Femur (tissue), 1 donor: Measurements from ENCODE around the gene HDGF.
"Not testable (repeated sequence)": the region's sequence is repeated elsewhere in the genome, so short reads cannot be mapped to it uniquely, and the experiment has no call there.

Source experiments
- DNase-seq: peaks from one replicate; pipeline ENCODE4 v3.0.0-alpha.2; 2017

HDGF gene

DNA sequence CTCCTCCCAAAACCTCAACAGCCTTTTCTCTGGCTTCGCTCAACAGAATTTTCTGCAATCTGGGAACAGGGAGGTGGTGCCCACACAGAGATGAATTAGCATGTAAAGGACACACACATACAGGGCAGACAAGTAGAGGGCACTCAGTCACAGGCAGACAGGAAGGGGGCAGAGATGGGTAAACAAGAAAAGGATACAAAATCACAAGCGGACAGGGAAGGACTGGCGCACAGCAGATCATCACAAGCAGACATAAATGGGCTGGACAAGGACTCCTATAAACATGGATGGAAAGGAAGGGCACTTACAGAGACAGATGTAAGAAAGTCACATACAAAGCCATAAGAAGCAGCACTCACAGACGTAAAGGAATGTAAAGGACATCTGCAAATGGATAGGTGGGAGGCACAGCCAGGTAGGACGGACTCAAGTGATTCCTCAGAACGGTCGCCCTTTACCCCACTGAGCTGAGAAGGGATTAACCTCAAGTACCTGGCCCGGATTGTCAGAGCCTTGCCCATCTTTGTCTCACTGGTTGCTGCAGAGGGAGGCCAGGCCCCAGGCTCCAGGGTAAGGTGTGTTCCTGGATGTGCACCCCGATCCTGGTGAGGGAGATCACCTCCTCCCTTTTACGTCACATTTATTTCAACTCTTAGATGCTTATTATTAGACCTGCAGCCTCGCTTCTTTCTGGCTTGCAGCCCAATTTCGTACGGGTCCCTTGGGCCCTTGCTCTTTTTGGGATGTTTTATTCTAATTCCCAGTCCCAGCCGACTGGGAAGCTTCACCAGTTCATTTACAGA, 15.0 kb upstream of the HDGF start:
- DNase-seq, result peak; percentile 30

DNA sequence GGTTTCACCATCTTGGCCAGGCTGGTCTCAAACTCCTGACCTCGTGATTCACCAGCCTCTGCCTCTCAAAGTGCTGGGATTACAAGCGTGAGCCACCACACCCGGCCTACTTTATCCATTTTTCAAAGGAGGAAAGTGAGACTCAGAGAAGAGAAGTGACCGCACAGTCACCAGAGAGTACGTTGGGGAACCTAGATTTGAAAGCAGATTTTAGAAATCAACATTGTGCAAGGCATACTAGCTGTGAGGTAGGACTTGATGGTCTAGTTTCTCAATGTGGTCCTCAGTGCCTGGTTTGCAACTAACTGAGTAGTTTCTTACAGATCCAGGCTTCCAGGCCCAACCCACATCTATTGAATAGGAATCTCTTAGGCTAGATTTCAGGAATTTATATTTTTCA, 14.2 kb upstream of the HDGF start:
- no peak for DNase-seq

DNA sequence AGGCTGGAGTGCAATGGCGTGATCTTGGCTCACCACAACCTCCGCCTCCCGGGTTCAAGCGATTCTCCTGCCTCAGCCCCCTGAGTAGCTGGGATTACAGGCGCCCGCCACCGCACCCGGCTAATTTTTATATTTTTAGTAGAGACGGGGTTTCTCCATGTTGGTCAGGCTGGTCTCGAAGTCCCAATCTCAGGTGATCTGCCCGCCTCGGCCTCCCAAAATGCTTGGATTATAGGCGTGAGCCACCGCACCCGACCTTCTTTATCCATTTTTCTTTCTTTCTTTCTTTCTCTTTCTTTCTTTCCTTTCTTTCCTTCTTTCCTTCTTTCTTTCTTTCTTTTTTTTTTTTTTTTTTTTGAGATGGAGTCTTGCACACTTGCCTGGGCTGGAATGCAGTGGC, 13.7 kb upstream of the HDGF start:
- DNase-seq, result not testable (repeated sequence)

DNA sequence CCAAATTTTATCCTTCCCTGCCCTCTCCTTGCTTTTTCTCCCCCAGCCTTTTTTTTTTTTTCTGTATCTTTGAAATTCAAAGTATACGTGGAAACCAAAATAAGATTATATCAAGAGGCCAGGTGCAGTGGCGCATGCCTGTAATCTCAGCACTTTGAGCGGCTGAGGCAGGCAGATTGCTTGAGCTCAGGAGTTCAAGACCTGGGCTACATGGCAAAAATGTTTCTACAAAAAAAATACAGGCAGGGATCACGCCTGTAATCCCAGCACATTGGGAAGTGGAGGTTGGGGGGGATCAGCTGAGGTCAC, 9.3 kb upstream of the HDGF start:
- no peak for DNase-seq

DNA sequence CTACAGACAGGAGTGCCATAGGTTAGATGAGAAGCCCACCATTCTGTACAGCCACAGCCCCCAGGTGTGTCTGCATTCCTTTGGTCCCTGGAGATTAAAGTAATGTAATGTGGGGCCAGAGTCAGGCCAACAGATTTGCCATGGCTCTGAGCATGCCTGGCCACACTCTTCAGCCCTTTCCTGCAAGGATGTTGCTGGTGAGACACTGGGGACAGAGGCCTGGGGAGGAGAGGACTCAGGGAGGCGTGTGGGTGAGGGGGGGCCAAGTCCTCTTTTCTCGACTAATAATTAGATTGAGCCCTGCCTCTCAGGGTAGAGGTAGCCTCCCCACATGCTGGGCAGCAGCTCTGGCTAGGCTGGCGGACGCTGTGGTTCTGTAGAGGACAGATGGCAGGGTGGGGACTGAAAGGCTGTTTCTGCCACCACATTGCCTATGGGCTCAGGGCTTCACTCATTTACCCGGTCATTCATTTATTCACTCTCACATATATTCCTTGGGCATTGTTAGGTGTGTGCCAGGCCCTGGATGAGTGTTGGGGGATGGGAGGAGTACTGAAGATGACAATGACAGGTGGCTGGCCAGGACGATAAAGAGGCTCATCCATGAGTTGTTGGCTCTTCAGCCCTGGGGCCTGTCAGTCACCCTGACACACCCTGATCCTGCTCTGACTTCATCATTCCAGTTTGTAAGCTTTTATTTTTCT, 8.8 kb upstream of the HDGF start:
- DNase-seq, result no peak

DNA sequence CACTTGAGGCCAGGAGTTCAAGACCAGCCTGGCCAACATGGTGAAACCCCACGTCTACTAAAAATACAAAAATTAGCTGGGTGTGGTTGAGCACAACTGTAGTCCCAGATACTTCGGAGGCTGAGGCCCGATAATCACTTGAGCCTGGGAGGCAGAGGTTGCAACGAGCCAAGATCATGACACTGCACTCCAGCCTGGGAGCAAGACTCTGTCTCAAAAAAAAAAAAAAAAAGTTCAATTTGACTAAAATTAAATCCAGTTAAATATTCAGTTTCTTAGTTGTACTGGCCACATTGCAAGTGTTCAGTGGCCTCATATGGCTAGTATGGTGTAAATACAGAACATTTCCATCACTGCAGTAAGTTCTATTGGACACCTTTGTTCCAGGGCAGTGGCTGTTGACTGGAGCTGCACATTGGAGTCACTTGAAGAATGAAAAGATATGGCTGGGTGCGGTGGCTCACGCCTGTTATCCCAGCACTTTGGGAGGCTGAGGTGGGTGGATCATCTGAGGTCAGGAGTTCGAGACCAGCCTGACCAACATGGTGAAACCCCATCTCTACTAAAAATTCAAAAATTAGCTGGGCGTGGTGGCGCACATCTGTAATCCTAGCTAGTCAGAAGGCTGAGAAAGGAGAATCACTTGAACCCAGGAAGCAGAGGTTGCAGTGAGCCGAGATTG, 6.2 kb upstream of the HDGF start:
- DNase-seq, result not testable (repeated sequence)

DNA sequence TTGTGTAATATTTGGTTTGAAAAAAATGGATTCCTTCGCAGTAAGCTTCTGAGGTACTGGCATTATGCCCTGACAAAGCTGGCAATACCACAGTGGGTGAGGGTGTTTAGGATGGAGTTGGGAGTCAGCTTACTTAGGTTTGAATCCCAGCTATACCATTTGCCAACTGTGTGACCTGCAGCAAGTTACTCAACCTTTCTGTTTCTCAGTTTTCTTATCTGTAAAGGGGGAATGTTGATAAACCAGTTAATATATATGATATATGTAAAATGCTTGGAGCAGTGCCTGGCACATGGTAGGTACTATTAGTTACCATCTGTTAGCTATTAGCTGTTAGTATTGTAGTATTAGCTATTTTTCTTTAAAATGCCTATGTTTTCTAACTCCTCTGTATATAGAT, 4.9 kb upstream of the HDGF start:
- no peak for DNase-seq

DNA sequence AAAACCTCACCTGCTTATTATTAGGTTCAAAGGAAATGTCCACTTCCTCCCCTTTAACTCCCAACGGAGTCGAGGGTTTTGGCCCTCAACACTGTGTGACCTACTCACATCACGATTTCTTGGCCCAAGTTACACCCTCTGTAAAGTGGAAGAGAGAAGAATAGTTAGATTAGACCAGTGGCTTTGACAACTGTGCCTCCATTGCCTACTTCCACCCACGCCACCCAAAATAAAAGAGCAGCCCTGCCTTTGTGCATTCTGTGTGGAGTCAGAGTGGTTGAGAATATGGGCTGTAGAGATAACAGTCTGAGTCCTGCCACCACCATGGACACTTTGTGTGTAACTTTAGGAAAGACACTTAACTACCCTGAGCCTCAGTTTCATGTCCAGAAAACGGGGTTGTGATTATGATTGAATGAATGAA, 4.1 kb upstream of the HDGF start:
- no peak for DNase-seq

DNA sequence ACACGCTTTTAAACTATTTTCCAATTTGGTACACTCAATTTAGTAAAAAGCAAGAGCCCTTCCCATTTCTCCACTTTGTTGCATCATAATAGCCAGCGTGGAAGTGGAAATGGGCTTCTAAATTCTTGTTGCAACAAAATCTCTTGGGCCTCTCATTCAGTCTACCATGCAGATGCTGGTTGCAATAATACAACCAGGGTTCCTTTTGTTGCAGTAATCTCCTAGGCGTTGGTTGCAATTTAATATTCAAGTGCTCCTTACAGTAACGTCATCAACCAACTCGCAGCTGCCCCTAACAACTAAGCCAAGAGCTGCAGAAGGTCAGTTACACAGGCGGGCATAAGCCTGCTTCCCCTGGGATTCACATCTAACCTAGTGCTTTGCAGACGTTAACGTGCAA, 2.7 kb upstream of the HDGF start:
- DNase-seq, result peak; percentile 25

DNA sequence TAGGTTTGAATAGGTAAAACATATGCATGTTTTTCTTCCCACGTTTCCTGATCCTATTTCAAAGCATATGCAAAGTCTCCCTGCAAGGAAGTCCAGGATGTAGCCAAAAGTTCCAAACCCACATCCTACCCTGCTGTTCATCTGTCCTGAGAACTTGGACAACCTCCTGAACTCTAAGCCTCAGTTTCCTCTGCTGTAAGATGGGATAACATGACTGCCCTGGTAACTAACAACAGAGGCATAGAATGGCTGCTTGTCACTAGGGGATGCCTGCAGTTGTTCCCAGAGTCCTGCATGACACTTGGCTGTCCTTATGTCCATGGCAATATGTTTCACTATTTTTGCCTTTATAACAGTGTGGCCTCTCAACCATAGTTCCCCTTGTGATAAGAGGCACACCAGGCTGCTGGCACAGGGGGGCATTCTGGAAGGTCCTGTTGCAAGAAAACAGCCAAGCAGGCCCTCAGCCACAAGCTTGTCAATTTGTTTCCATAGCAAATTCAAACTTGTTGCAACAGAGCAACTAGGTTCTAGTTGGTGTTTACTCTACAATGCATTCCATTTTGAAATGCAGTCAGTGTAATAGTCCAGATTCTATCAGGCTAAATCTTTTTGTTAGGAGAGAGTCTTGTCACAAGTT, 1.5 kb upstream of the HDGF start:
- no peak for DNase-seq

DNA sequence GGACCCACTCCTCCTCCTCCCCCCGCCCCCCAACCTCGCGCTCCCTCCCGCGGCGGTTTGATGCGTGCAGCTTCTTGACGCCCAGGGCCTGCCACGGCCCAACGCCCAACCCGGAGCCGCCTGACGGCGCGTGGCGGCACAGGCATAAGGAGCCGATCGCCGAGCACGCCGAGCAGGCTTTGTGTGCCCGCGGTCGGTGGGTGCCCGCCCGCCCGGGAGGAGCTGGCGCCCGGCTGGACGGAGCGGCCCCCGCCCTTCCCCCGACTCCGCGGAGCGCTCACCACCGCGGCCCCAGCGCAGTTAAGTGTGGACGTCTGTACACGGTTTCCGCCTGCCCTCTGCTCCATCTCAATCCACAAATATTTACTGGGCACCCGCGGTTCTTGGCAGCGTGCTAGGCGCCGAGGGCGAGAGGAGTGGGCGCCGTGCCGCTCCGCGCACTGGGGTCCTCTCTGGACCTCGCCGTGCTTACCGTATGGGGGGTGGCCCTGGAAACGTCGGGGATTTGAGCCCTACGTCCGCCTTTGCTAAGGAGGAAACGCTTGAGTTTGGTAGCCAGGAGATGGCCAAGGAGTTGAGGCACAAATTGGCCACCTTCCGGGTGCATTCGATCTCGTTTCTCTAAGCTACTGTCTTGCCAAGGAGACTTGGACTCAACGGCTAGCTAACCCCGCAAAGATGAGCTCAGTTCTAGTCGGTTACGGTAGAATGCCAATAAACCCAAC, 444 bp upstream of the HDGF start:
- DNase-seq, result peak; percentile 99

DNA sequence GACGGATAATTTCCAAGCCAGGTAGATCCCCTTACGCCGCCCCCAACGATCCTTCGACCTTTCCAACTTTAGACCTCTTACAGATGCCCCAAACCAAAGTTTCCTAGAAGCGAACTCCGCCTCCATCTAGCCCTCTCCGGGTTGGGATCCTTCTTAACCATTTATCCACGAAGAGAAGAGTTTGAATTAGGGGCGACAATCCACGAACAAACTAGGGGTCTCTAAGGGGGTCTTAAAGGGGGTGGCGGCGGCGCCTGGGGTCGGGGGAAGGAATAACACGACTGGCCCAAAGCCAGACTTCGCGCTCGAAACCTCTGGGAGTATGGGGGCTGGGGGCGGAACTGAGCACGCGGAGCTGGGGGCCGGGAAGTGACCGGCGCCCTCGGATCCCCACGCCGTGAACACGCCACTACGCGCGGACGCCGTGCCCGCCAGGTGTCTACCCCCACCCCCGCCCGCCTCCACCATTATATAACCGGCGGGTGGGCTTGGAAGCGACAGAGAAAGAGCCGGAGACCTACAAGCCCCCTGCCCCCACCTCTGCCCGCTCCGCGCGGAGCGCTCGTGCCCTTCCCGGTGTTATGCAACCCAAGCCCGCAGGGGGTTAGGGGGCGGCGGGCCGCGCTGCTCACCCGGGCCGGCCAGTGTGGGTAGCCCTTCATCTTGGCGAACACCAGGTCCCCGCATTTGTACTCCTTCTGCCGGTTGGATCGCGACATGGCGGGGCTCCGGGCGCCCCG, 594 bp downstream of the HDGF start:
- DNase-seq, result peak; percentile 64

DNA sequence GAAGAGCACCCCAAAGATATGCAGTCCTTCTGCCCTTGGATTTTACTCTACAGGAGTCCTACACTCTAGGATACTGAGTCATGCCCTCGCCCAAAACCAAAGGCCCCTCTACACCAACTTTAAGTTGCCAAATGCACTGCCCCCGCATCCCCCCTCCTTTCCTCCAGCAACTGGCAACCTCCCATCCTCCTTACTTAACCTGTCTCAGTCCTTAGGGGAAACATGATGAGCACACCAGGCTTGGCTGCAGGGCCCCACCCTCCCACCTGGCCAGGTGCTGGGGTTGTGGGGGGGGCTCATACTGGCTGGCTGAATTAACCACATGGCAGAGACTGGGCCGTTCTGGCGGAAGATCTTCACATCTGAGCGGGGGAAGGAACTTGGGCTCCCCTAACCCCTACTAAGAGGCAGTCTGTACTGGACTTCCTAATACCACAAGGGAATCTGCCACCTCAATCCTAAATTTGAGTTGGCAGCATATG, 1.2 kb downstream of the HDGF start:
- no peak for DNase-seq

DNA sequence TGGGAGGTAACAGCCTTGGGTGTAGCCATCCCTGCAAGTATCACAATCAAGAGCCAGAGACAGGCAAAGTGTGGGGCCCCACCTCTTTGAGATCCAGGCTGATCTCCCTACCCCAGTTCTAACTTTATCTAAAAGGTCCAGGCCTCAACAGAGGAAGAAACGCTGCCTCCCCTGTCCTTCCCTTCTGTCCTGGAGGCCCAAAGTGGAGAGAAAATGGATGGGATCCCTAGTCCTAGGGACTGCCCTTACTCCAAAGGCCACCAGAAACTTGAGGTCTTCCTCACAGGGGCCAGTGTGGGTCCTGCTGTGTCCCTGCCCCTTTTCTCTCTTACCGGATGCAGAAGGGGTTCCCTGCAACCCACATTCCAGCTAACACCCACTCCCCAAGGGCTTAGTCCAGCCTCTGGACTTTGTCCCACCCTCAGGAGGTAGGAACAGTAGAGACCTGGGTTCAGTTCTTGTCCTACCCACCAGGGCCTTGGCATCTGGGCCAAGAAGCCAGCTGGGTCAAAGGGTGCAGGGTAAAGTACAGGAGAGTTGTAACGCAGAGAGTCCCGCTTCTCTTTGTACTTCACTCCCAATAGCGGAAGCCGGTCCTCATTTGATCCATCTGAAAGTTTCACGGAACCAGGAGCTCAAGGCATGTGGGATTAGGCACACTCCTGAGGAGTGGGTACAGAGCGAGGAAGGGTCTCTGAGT, 1.9 kb downstream of the HDGF start:
- no peak for DNase-seq

DNA sequence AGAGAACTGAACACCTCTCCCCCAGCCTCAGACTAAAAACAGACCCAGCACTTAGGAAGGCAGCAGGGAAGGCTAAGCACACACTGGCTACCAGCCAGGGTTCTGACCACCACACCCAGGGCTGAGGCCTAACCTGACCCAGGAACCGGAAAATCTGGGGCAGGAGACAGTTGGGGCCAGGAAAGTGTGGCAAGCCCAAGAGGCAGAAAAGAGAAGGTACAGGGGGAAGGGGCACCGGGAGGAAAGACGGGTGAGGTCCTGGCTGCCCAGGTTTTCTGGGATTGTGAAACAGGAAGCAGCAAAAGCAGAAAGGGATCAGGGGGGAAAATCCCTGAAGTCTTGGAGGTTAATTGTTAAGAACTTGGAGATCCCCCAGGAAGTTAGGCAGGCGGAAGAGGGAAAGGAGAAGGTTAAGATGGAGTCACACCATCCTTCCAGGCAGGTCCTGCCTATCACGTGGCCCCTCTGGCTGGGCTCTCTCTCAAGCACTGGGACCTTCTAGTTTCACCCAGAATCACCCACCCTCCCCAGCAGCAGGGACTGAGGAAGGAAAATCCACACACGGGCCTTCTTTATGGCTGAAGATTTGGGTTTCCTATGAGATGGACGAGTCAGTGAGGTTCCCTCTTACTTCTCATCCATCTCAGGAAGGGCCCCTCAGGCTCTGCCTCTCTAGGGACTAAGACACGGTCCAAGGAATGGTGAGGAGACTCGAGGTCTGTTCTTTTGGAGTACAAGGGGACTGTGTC, 2.6 kb downstream of the HDGF start:
- peak; percentile 67 for DNase-seq

DNA sequence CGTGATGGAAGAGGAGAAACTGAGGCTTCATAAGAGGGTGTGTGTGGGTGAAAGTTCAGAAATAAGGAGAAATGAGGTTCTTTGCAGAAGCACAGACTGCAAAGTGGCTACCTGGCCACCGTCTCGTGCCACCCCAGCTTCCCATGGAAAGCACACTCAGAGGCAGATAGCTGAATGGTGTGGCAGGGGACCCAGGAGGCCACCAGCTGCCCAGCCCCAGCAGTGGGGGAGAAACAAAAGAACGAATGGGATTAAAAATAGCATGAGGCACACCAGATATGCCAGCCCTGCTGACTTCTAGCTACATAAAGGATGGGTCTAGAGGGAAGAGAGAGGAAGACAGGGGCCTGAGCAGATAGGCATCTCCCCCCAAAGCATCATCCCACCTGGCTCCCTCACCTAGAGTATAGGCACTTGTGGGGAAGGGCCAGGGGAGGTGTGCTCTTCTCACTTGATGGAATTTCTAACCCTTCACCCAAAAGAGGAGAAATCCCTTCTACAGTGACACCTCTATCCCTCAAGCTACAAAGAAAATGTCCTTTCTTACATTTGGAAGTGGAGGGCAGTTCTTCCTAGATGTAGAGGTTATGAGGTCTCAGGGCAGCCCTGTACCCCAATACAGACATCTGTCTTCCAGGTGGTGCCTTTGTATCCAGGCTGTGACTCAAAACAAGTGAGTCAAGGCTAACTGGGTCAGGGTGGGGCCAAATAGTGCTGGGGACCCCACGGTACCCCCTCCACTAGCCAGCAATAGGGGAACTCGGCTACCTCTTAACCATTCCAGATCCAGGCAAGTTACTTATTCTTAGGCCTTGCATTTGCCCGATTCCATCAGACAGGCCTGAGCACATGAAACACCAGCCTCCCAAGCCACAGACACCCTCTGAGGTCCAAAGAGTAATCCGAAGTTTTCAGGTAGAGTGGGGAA, 3.5 kb downstream of the HDGF start:
- no peak for DNase-seq

DNA sequence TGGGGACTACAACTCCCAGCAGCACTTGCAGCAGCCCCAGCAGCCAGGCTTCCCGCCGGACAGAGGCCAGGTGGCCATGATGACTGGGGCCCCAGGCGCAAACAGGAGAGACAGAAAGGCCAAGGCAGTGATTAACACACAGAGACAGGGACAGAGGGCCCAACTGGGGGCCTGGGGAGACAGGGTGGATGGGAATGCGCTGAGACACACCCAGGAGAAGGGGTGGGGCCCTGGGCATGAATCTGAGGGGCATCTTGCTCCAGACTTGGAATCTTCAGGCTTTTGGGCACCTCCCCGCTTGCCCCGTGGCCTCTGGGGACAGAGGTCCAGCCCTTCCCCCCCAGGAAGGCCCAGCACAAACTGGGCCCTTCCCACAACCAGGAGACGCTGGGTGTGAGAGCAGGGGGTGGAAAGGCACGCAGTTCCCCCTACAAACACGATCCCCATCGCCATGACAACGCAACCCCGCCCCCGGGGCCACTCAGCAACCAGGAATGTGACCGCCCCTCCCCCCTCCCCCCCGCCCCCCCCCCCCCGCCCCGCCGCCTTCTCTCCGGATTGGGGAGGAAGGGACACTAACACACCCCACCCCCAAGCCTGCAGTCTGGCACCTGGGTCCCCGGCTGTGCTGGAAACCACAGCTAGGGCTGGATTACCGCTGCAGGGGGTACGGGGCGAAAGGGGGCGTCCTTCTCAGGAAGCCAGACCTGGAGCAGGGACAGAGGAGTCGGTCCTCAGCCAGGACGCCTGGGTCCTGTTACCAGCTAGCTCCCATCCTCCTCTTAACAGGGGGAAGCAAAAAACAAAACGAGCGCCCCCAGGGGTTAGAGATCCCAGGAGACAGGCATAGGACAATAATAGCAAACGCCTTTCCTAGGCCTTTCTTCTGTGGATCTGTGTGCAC, 4.5 kb downstream of the HDGF start:
- DNase-seq, result peak; percentile 97

DNA sequence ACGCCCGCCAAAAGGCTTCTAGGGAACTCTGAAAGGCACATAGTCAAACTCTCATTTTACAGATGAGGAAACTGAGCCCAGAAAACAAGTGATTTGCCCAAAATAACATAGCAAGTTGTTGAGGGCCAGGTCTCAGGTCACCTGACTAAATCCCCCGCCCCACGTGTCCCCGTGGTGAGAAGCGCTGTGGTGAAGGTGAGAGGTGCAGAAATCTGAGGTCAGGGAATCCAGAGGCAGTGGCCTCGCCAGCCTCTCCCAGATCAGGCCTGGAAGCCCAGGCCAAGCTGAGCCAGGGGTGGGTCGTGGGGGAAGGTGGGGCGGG, 5.1 kb downstream of the HDGF start:
- no peak for DNase-seq

DNA sequence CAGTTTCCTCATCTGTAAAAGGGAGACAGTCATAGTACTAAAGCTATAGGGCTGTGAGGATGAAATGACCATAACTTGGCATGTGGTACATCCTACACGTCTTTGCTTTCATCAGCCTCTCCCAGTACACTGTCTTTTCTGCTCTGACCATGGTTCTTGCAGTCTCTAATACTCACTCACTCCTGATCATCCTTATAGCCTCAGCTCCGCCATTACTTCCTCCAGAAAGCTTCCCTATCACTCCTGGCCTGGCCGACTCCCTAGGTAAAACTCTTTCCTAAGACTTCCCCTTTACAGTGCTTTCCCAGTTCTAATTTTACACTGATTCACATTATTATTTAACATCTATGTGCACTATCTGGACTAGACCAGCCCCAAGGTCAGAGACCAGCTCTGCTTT, 5.6 kb downstream of the HDGF start:
- DNase-seq, result no peak
